CD4-positive, alpha-beta memory T cell (primary cell): ENCODE results near the gene ABHD12B. TPM values are rescaled to one million over a fixed set of nuclear protein-coding genes. Genes with fewer than 3 reads are reported as not detected.

Source experiments
- CTCF ChIA-PET: fragments of 350-600 bp; sonication (Branson Sonifier 250); formaldehyde crosslinking; loops from one replicate; lab custom pipeline; 2021; ENCODE audit warnings: inconsistent platforms; ENCODE audit not compliant: partially characterized antibody; lab: Charles Lee
- POLR2A ChIA-PET: fragments of 350-600 bp; sonication (Branson Sonifier 250); formaldehyde crosslinking; loops from one replicate; lab custom pipeline; 2021; ENCODE audit not compliant: partially characterized antibody; lab: Charles Lee
- DNase-seq, 5 donors: peaks; one replicate each; pipeline versions ENCODE4 v3.0.0 to v3.0.0-alpha.2; 2020 to 2022; ENCODE audit warnings: mixed read lengths in 1 of 5
- H3K27ac ChIP-seq: one replicate; pipeline ENCODE4 v1.7.0; 2013; ENCODE audit warnings: low read depth, low read length
- H3K27me3 ChIP-seq: 2 replicates; pipeline ENCODE4 v1.7.0; 2013; ENCODE audit warnings: mild to moderate bottlenecking, low read length, moderate library complexity; ENCODE audit not compliant: insufficient read depth
- H3K36me3 ChIP-seq: 2 replicates; pipeline ENCODE4 v1.7.0; 2013; ENCODE audit warnings: mild to moderate bottlenecking, low read length, moderate library complexity; ENCODE audit not compliant: insufficient read depth
- H3K4me1 ChIP-seq: 2 replicates; pipeline ENCODE4 v1.7.0; 2013; ENCODE audit warnings: mild to moderate bottlenecking, low read length, moderate library complexity; ENCODE audit not compliant: insufficient read depth
- H3K4me3 ChIP-seq, 2 donors: one replicate each; pipeline ENCODE4 v1.7.0; 2013; ENCODE audit warnings: low read length in 2 of 2, mild to moderate bottlenecking in 1 of 2
- H3K9me3 ChIP-seq, 2 donors: one replicate each; pipeline ENCODE4 v1.7.0; 2013; ENCODE audit warnings: low read length in 2 of 2, control low read depth in 1 of 2; ENCODE audit not compliant: control insufficient read depth in 1 of 2
- H3K27ac Mint-ChIP-seq, 7 donors: one replicate each; pipeline ENCODE4 v1.8.0; 2020 to 2021; ENCODE audit warnings: mixed read lengths in 7 of 7, mild to moderate bottlenecking in 6 of 7, inconsistent platforms in 3 of 7, moderate library complexity in 3 of 7
- H3K27me3 Mint-ChIP-seq, 2 donors: one replicate each; pipeline ENCODE4 v1.8.0; 2020 to 2021; ENCODE audit warnings: mixed read lengths in 2 of 2
- H3K36me3 Mint-ChIP-seq, 2 donors: one replicate each; pipeline ENCODE4 v1.8.0; 2020 to 2021; ENCODE audit warnings: mixed read lengths in 2 of 2, inconsistent platforms in 1 of 2, mild to moderate bottlenecking in 1 of 2
- H3K4me1 Mint-ChIP-seq, 4 donors: one replicate each; pipeline ENCODE4 v1.8.0; 2020 to 2021; ENCODE audit warnings: mixed read lengths in 4 of 4, mild to moderate bottlenecking in 1 of 4
- H3K4me3 Mint-ChIP-seq, 8 donors: one replicate each; pipeline ENCODE4 v1.8.0; 2020 to 2021; ENCODE audit warnings: mixed read lengths in 8 of 8, mild to moderate bottlenecking in 7 of 8, moderate library complexity in 6 of 8, inconsistent platforms in 3 of 8
- H3K9me3 Mint-ChIP-seq, 8 donors: one replicate each; pipeline ENCODE4 v1.8.0; 2020 to 2021; ENCODE audit warnings: mixed read lengths in 8 of 8, mild to moderate bottlenecking in 5 of 8, inconsistent platforms in 3 of 8, moderate library complexity in 1 of 8
- intact Hi-C: fragments of 100-400 bp; cut with micrococcal nuclease; formaldehyde crosslinking; loops from one replicate; pipeline ENCODE4 v1.15.1; 2023
- polyA plus RNA-seq, 2 donors: library from polyadenylated mRNA; unstranded; fragments of 300-500 nt; fragmentation: Illumina TruSeq; gene quantifications; one replicate each; pipeline ENCODE4 v1.2.3, GENCODE V29; 2021
- total RNA-seq, 2 experiments: library from RNA; stranded (reverse); gene quantifications; one replicate each; pipeline ENCODE4 v1.2.3, GENCODE V29; 2021

Gene ABHD12B
- total and polyA plus RNA-seq, 4 experiments from 2014 or later = not detected

- Mint-ChIP-seq H3K9me3 (peaks cover 0 to 2% (median 0%) of the 10 kb centered on the region in 8 donors), H3K4me1 (peaks cover 2 to 12% (median 7%) of the 10 kb centered on the region in 4 donors), H3K27me3 (peaks cover 17 to 21% of the 10 kb centered on the region in 2 donors), H3K36me3 (no peaks in the 10 kb centered on the region), H3K4me3 (no peak overlapping the region), H3K27ac (no peak overlapping the region)
- Histone ChIP-seq H3K27ac (no peak overlapping the region), H3K36me3 (no peaks in the 10 kb centered on the region), H3K4me3 (no peak overlapping the region), H3K4me1 (peaks cover 11% of the 10 kb centered on the region), H3K27me3 (peaks cover 6% of the 10 kb centered on the region), H3K9me3 (no peaks in the 10 kb centered on the region)
- intact Hi-C loops = loop anchor here (5.0 kb wide), 1 partner anchor 127 kb away; no protein-coding TSS in a partner anchor
- no peak for DNase-seq
- ChIA-PET CTCF (interaction anchor here (0.6 to 1.4 kb wide), 2 partner anchors 127 to 319 kb away, joined by 3 read pairs; no protein-coding TSS in a partner anchor), POLR2A (no interaction called here)
Measured at GRCh38 chr14:50864237-50864636, 7.6 kb upstream of the ABHD12B start.

GRCh38 chr14:50864946-50865345, 6.9 kb upstream of the ABHD12B start:
- no peak for DNase-seq
- H3K9me3 Mint-ChIP-seq = no peaks in the 10 kb centered on the region
- Histone ChIP-seq H3K36me3 (no peaks in the 10 kb centered on the region), H3K4me3 (no peak overlapping the region), H3K4me1 (peaks cover 4% of the 10 kb centered on the region), H3K27ac (no peak overlapping the region), H3K27me3 (peaks cover 13% of the 10 kb centered on the region), H3K9me3 (no peaks in the 10 kb centered on the region)
- no peak overlapping the region for H3K27ac Mint-ChIP-seq
- ChIA-PET CTCF (interaction anchor here (1.1 to 1.4 kb wide), 4 partner anchors 48 to 322 kb away, joined by 3 to 4 read pairs (median 3); no protein-coding TSS in a partner anchor), POLR2A (no interaction called here)
- peaks cover 24 to 26% of the 10 kb centered on the region in 2 donors for H3K27me3 Mint-ChIP-seq
- intact Hi-C loops = loop anchor here (5.0 kb wide), 1 partner anchor 128 kb away; no protein-coding TSS in a partner anchor
- H3K4me1 Mint-ChIP-seq = peaks cover 2 to 8% (median 5%) of the 10 kb centered on the region in 4 donors
- no peaks in the 10 kb centered on the region for H3K36me3 Mint-ChIP-seq
- no peak overlapping the region for H3K4me3 Mint-ChIP-seq

- peaks cover 0 to 3% (median under 1%) of the 10 kb centered on the region in 4 donors for H3K4me1 Mint-ChIP-seq
- Histone ChIP-seq H3K36me3 (no peaks in the 10 kb centered on the region), H3K9me3 (no peaks in the 10 kb centered on the region), H3K27me3 (peaks cover 17% of the 10 kb centered on the region), H3K27ac (no peak overlapping the region), H3K4me3 (no peak overlapping the region), H3K4me1 (no peaks in the 10 kb centered on the region)
- H3K9me3 Mint-ChIP-seq = no peaks in the 10 kb centered on the region
- ChIA-PET POLR2A (no interaction called here), CTCF (interaction anchor here (0.8 to 1.8 kb wide), 7 partner anchors 10 to 322 kb away, joined by 3 to 4 read pairs (median 3); no protein-coding TSS in a partner anchor)
- no peak for DNase-seq
- intact Hi-C loops = no loop called here
- H3K4me3 Mint-ChIP-seq = no peak overlapping the region
- H3K27ac Mint-ChIP-seq = peak overlapping the region in 1 of 7 donors; percentile 18
- peaks cover 30 to 32% of the 10 kb centered on the region in 2 donors for H3K27me3 Mint-ChIP-seq
- H3K36me3 Mint-ChIP-seq = no peaks in the 10 kb centered on the region
Measured at GRCh38 chr14:50865391-50866076, 6.3 kb upstream of the ABHD12B start.

- peak overlapping the region in 5 of 8 donors; percentile 4 to 64 (median 32) for H3K4me3 Mint-ChIP-seq
- CTCF ChIA-PET = interaction anchor here (2.3 kb wide), 1 partner anchor 11 kb away, joined by 18 read pairs; no protein-coding TSS in a partner anchor
Measured at GRCh38 chr14:50871228-50871627, 625 bp upstream of the ABHD12B start.

GRCh38 chr14:50874757-50875156, 2.9 kb downstream of the ABHD12B start:
- ChIA-PET CTCF (interaction anchor here (0.8 to 1.7 kb wide), 3 partner anchors 13 to 16 kb away, joined by 3 to 7 read pairs (median 5); no protein-coding TSS in a partner anchor), POLR2A (interaction anchor here (1.0 kb wide), 1 partner anchor 15 kb away, joined by 3 read pairs; no protein-coding TSS in a partner anchor)
- H3K4me3 Mint-ChIP-seq = peak overlapping the region in 5 of 8 donors; percentile 13 to 67 (median 55)
- H3K27ac Mint-ChIP-seq = peak overlapping the region in 2 of 7 donors; percentile 0 to 16
- no peaks in the 10 kb centered on the region for H3K36me3 Mint-ChIP-seq
- H3K4me1 ChIP-seq = peaks cover 21% of the 10 kb centered on the region
- no peak overlapping the region for H3K4me3 ChIP-seq
- no peaks in the 10 kb centered on the region for H3K36me3 ChIP-seq
- H3K9me3 ChIP-seq = no peaks in the 10 kb centered on the region
- H3K27me3 Mint-ChIP-seq = peaks cover 32 to 46% of the 10 kb centered on the region in 2 donors
- H3K4me1 Mint-ChIP-seq = peaks cover 21 to 41% (median 26%) of the 10 kb centered on the region in 4 donors
- H3K27ac ChIP-seq = no peak overlapping the region
- H3K27me3 ChIP-seq = peaks cover 27% of the 10 kb centered on the region
- H3K9me3 Mint-ChIP-seq = no peaks in the 10 kb centered on the region
- intact Hi-C loops = no loop called here
- no peak for DNase-seq

More at GRCh38 chr14:50871228-50871627, 625 bp upstream of the ABHD12B start:
- H3K4me1 Mint-ChIP-seq = peaks cover 20 to 40% (median 25%) of the 10 kb centered on the region in 4 donors
- H3K9me3 Mint-ChIP-seq = no peaks in the 10 kb centered on the region
- no peak for DNase-seq
- Histone ChIP-seq H3K27ac (no peak overlapping the region), H3K27me3 (peaks cover 38% of the 10 kb centered on the region), H3K4me3 (no peak overlapping the region), H3K36me3 (no peaks in the 10 kb centered on the region), H3K4me1 (peaks cover 21% of the 10 kb centered on the region), H3K9me3 (no peaks in the 10 kb centered on the region)
- peaks cover 55 to 65% of the 10 kb centered on the region in 2 donors for H3K27me3 Mint-ChIP-seq
- POLR2A ChIA-PET = no interaction called here
- H3K27ac Mint-ChIP-seq = no peak overlapping the region
- intact Hi-C loops = no loop called here
- no peaks in the 10 kb centered on the region for H3K36me3 Mint-ChIP-seq

- intact Hi-C loops = no loop called here
- peaks cover 28 to 41% of the 10 kb centered on the region in 2 donors for H3K27me3 Mint-ChIP-seq
- POLR2A ChIA-PET = interaction anchor here (0.6 to 0.9 kb wide), 2 partner anchors 10 to 516 kb away, joined by 3 read pairs; no protein-coding TSS in a partner anchor
Measured at GRCh38 chr14:50875359-50876070, 3.7 kb downstream of the ABHD12B start.

More at GRCh38 chr14:50875359-50876070, 3.7 kb downstream of the ABHD12B start:
- Mint-ChIP-seq H3K4me1 (peaks cover 21 to 41% (median 26%) of the 10 kb centered on the region in 4 donors), H3K36me3 (no peaks in the 10 kb centered on the region), H3K27ac (peak overlapping the region in 1 of 7 donors; percentile 1), H3K9me3 (no peaks in the 10 kb centered on the region), H3K4me3 (peak overlapping the region in 7 of 8 donors; percentile 13 to 67 (median 49))
- Histone ChIP-seq H3K27me3 (peaks cover 21% of the 10 kb centered on the region), H3K9me3 (no peaks in the 10 kb centered on the region), H3K4me3 (peak overlapping the region in 1 of 2 donors; percentile 5), H3K36me3 (no peaks in the 10 kb centered on the region), H3K27ac (no peak overlapping the region), H3K4me1 (peaks cover 21% of the 10 kb centered on the region)
- CTCF ChIA-PET = interaction anchor here (0.8 to 1.8 kb wide), 4 partner anchors 10 to 17 kb away, joined by 3 to 7 read pairs (median 4); no protein-coding TSS in a partner anchor
- peak; percentile 55 to 70 (median 60) for DNase-seq
